HG03571 (cell line): ENCODE data around the gene TMX2.
A peak's percentile ranks its signal among the peaks of the same experiment; 100 is the strongest.
"Not testable (repeated sequence)": the region's sequence is repeated elsewhere in the genome, so short reads cannot be mapped to it uniquely, and the experiment has no call there.

Experiments
- ATAC-seq: cut with Tn5 transposase; IDR thresholded peaks from one replicate; pipeline ENCODE4 v1.9.1; 2021; ENCODE audit not compliant: unreplicated experiment

TMX2 gene

DNA sequence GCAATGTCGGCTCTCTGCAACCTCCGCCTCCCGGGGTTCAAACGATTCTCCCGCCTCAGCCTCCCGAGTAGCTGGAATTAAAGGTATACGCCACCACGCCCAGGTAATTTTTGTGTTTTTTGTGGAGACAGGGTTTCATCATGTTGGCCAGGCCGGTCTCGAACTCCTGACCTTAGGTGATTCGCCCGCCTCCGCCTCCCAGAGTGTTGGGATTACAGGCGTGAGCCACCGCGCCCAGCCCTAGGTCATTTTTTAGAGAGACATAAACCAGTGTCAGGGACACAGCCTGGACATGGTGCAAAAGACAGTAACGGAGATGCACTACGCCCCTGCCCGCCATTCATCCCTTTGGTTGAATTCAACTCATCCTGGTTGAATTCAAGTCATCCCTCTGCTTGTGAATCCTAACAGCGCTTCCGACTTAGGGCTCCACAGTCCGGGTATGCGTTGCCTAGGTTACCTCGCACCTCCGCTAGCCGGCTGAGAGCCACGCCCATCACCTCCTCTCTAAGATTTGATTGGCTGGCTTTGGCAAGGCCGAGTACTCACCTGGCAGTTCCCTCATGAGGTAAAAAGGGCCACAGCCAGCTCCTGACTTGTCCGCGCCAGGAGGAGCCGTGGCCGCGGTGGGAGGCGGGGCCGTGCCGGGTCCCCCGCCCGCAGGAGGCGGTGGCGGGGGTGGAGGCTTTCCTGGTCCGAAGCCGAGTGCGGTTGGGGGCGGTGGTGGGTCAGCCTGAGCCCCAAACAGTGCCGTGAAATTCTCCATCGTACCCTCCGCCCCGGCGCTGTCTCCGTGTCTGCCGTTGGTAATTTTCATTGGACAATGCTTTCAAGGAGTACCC, 758 bp upstream of the TMX2 start, which contains the start of gene MED19:
Gene MED19, minus strand, starts transcription at position 802 of the 842 bp plus-strand sequence. Its CDS starts 36 bp downstream, at position 766.
- ATAC-seq: peak; percentile 36

DNA sequence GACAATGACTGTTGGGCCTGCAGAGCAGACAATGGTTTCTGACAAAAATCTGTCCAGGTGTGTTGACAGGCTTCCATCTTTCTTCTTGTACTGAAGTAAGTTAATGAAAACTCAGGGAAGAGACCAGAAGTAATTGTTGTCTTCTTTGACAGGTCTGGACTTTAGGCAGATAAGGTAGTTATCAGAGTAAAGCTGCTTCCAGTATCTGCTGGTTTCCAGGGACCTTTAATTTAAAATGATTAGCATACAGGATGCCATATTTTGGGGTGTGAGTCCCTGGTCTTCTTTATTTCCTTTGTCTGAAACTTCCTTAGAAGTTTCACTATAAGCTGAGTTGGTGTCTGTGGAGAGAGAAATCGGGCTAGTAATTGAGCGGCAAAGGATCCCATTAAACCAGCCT, 1.4 kb downstream of the TMX2 start:
- ATAC-seq: no peak

DNA sequence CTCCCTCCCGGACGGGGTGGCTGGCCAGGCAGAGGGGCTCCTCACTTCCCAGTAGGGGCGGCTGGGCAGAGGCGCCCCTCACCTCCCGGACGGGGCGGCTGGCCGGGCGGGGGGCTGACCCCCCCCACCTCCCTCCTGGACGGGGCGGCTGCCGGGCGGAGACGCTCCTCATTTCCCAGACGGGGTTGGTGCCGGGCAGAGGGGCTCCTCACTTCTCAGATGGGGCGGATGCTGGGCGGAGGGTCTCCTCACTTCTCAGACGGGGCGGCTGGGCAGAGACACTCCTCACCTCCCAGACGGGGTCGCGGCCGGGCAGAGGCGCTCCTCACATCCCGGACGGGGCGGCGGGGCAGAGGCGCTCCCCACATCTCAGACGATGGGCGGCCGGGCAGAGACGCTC, 4.3 kb downstream of the TMX2 start:
- not testable (repeated sequence) for ATAC-seq

- ATAC-seq: no peak
Measured at GRCh38 chr11:57727185-57727584, 14.8 kb downstream of the TMX2 start.

DNA sequence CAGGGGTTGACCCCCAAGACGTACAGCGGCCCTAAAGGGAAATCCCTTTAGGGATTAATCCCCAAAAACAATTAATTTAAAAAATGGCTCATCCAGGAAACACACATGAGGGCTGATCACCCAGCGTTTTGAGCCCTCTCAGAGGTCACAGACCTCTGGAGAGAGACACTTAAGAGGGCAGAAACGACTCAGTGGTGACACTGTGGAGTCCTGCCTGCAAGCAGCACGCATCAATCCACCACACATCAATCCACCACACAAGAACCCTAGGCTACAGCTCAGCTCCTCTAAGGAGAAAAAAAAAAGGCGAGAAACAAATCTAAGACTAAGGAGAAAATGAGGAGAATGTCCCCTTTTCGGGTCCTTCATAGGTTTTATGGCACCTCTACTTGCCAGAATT, 16.4 kb downstream of the TMX2 start:
- ATAC-seq: no peak

- ATAC-seq: no peak
Measured at GRCh38 chr11:57729479-57729878, 17.1 kb downstream of the TMX2 start.

- no peak for ATAC-seq
Measured at GRCh38 chr11:57732661-57733060, 20.3 kb downstream of the TMX2 start.

DNA sequence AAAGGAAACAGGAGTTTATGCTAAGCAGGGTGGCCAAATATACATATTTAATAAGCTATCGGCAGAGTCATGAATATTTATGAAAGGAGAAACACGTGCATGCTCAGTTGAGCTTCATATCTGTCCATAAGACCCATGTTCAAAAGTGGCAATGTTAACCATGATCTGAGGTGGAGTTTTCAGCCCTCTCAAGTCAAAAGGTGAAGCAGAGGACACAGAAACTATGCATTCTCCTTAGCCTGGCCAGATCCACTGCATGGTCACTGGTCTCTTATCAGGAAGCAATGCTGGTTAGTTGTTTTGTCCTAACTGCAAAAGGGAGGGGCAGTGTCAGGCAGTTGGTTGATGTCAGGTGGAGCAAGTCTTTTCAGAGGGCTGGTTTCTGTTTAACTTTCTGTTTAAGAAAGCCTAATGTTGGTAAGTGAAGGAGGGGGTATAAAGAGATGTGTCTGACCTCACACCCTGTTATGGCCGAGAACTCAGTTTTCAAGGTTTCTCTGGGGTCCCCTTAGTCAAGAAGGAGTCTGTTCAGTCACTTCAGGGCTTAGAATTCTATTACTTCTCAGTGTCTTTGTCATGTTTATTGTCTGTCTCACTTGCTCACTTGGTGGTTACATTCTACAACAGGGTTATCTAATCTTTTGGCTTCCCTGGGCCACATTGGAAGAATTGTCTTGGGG, 23.4 kb downstream of the TMX2 start:
- no peak for ATAC-seq

- ATAC-seq: peak; percentile 91
Measured at GRCh38 chr11:57741132-57742086, 29.0 kb downstream of the TMX2 start, which contains the start of gene SELENOH. TSS of gene SELENOH (plus strand) at chr11:57741491. CDS start at chr11:57741596, 105 bp downstream.

- ATAC-seq: no peak
Measured at GRCh38 chr11:57742087-57742452, 29.7 kb downstream of the TMX2 start.

DNA sequence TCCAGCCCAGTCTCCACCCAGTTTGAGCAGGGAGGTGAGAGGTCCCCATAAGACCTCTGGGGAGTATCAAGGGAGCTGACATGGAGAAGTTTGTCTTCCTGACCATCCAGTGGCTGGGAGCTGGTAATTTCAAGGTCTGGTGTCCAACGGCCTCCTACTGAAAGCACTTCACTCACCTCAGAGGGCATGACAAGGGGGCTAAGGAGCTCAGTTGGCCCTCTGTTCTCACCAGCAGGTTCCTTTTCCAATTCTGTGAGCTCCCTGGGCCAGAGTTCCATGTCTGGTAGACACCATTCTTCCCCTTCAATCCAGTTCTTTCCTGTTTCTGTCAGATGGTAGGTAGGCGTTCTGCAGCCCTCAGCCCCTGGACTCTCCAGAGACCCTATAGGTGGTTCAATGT, 32.0 kb downstream of the TMX2 start:
- no peak for ATAC-seq

GRCh38 chr11:57745206-57745605, 32.8 kb downstream of the TMX2 start:
- ATAC-seq: no peak

DNA sequence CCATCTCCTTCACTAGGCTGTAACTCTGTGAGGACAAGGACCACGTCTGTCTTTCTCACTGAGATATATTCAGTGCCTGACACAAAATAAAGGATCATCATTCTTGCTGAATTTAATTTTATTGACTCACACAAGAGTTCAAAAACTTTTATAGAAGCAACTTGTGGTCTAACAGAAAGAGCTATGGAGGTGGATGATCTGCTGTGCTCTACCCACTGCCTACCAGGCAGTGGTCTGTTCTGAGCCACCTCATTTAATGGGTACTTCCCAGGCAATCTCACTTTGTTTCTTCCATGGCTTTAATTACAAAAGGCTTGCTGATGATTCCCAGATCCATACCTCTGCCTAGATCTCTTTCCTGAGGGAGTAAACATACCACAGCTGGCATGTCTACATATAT, 34.5 kb downstream of the TMX2 start:
- no peak for ATAC-seq

DNA sequence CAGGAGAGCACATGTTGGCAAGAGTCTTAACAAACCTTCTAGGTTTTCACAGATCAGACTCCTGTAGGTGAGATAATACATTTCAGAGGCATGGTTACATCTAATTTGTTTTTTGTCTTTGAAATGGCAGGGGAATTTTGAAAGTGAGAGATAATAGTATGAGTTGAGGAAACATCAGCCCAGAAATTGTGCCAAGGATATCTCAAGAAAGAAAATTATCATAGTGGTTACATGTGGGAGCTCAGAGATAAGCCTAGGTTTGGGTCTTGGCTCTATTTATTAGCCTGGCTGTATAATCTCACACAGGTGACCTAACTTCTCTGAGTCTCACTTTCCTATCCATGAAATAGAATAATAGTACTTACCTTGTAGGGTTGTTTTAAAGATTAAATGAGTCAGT, 38.8 kb downstream of the TMX2 start:
- ATAC-seq: no peak

DNA sequence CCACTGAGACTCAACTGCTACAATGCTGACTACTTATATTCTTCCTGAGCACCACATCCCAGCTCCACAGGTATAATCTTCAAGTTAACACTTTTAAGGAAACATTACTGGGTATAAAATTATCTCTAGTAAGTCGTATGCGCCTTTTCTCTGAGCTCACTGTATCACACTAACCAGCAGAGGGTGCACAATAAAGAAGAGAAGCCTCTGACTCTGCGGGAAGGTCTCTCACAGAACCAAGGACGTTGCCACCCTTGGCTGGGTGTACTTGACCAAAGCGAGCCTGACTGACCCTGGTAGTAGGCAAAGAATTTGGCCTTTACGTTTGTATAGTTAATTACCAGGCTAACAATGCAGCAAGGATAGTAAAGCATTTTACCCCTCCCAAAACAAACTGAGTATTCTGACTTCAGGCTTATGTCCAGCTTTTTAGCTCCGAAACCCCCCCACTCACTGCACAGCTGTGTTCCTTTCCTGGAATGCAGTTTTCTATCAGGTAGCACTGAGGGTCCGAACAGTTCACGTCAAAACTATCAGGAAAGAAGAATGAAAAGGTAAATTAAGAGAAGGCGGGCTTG, 39.4 kb downstream of the TMX2 start, which contains the start of gene BTBD18:
Gene BTBD18, minus strand, starts transcription at position 144 of the 578 bp plus-strand sequence. CDS start 631 bp downstream, outside the sequence.
- ATAC-seq: no peak

DNA sequence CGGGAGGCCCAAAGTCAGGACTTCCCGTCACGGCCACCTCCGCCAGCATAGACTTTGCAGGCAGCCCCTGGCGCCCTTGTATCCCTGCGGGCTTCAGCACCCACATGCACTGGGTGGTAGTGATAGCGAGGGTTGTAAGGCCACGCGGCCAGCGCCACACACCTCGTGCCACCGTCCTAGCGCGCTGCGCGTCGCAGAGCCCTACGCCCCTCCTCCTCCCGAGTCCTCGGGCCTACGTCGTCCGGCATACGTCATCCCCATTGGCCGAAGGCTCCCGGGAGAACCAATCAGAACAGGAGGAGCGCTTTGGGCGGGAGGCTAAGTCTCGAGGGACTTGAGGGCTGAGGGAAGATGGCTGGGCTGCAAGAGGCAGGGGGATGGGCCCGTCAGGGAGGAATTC, 40.6 kb downstream of the TMX2 start:
- no peak for ATAC-seq

DNA sequence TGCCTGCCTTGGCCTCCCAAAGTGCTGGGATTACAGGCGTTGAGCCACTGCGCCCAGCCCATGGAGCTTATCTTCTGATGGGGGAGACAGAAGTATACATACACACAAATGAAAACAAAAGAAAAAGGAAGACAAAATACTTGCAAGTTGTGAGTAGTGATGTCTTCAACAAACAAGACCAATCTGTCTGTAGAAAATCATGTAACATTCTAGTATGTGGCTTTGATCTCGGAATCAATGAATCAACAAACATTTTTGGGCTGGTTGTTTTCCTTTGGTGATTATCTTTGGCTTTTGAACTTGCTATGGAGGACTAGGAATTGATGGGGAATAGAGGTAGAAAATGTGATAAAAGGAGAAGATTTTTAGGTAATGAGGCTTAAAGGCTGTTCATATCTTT, 45.8 kb downstream of the TMX2 start:
- no peak for ATAC-seq

DNA sequence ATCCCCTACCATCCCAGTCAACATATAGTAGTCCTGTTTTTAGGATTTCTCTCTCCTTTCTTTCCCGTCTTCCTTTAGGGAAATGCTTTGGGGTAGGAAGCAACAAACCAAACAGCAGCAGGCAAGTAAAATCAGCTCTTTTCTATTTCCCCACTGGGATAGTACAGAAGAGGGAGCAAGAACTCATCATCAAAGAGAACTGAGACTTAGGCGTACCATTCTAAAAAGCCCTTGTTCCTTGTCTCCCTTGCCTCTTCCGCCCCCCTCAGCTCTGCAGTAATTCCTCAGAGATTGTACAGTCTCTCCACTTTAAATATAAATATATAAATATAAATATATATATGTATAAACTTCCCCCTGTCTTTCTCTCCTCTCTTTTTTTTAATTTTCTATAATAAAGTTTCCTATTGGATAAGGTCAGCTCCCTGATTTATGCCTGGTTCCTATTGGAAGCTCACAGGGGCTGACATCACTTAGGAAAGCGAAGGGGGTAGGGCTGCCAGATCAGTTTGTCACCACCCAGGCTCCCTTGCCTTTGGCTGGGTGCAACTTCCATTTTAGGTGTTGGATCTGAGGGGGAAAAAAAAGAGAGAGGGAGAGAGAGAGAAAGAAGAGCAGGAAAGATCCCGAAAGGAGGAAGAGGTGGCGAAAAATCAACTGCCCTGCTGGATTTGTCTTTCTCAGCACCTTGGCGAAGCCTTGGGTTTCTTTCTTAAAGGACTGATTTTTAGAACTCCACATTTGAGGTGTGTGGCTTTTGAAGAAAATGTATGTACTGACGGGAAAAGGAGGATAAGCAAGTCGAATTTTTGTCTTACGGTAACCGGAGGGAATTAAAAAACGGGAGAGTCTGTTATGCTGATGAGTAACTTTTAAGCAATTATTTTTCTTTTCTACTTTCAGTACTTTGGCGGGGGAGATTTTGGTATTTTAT, 49.2 kb downstream of the TMX2 start, which contains the start of gene CTNND1:
Gene CTNND1, plus strand, starts transcription at position 502 of the 934 bp plus-strand sequence. CDS start 29,677 bp downstream, outside the sequence.
- peak; percentile 93 for ATAC-seq

DNA sequence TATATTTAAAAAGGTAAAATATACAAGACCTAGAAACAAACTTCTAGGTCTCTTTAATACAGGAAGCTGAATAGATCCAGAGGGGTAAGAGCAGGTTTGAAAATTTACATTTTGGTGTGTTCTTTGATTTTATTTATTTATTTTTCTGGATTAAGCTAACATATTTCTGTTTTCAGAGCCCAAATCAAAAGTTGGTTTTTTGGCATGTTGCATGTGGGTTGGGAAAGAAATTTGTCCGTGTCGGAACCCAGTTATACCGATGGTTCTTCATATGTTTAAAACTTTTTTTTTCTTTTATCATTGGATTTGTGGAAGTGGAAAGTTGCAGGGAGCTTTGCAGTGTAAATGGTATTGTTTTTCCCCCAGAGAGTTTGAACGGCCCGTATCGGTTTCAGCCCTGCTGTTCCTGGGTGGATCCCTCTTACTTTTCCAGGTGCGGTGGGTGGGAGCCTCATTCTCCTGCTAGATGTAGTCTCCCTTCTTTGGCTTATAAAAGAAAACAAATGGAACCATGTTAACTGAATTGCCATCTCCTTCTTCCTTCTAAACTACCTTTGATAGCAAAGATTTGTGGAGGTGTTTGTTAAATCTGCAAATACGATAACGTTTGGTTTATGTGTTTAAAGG, 50.0 kb downstream of the TMX2 start:
- ATAC-seq: no peak
